SU-DHL-6 (cell line): ENCODE measurements around the gene GALNT14.

Source experiments
- EZH2phosphoT487 ChIP-seq: fragments of 200-600 bp; sonication (generic), shearing (Covaris generic); conservative IDR thresholded peaks from 2 replicates; pipeline ENCODE4 v1.6.1; 2018; ENCODE audit warnings: mild to moderate bottlenecking, antibody characterized with exemption, low read length, moderate library complexity, mixed read lengths
- TF ChIP-seq, protein P1 (sequence below): fragments of 200-600 bp; sonication (generic); IDR thresholded peaks from one replicate; pipeline ENCODE4 v1.5.1; 2017; ENCODE audit warnings: antibody characterized with exemption, mild to moderate bottlenecking, low read length, moderate library complexity; ENCODE audit not compliant: insufficient read depth, poor library complexity, severe bottlenecking

GRCh38 chr2:30927465-30928075, 210.7 kb downstream of the GALNT14 start:
- TF ChIP-seq, protein P1, sequence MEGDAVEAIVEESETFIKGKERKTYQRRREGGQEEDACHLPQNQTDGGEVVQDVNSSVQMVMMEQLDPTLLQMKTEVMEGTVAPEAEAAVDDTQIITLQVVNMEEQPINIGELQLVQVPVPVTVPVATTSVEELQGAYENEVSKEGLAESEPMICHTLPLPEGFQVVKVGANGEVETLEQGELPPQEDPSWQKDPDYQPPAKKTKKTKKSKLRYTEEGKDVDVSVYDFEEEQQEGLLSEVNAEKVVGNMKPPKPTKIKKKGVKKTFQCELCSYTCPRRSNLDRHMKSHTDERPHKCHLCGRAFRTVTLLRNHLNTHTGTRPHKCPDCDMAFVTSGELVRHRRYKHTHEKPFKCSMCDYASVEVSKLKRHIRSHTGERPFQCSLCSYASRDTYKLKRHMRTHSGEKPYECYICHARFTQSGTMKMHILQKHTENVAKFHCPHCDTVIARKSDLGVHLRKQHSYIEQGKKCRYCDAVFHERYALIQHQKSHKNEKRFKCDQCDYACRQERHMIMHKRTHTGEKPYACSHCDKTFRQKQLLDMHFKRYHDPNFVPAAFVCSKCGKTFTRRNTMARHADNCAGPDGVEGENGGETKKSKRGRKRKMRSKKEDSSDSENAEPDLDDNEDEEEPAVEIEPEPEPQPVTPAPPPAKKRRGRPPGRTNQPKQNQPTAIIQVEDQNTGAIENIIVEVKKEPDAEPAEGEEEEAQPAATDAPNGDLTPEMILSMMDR: no peak
- TF ChIP-seq EZH2phosphoT487: no peak
